GM15510 (cell line): ENCODE data around the gene SCN11A.

ENCODE experiments used
- POLR2A ChIP-seq: IDR thresholded peaks from 3 replicates; pipeline ENCODE4 v1.6.1; 2011; ENCODE audit warnings: borderline replicate concordance; ENCODE audit not compliant: insufficient read length; ENCODE audit errors: extremely low read depth

Gene SCN11A

GRCh38 chr3:39086144-39086543 is 34.4 kb upstream of the SCN11A start:
- TF ChIP-seq POLR2A, result no peak

- TF ChIP-seq POLR2A, result no peak
Observed at GRCh38 chr3:39082666-39083313, 31.0 kb upstream of the SCN11A start.

DNA sequence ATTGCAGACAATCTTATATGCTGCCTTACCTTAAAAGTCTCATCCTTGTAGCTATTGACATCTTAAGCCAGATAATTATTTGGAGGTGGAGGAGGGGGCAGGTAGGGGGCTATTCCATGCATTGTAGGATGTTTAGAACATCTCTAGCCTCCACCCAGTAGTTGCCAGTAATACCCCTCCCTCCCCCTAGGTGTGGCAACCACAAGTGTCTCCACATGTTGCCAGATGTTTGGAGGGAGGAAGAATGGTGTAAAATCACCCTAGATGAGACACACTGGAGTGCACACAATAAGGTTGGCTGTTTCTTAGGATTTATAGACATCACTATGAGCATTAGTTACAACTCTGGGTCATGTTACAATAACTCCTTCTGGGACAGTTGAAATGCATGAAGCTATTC is 28.3 kb upstream of the SCN11A start:
- TF ChIP-seq POLR2A, result no peak

GRCh38 chr3:39079530-39079929 is 27.8 kb upstream of the SCN11A start:
- TF ChIP-seq POLR2A, result no peak

- TF ChIP-seq POLR2A, result no peak
Observed at GRCh38 chr3:39075910-39076309, 24.2 kb upstream of the SCN11A start.

DNA sequence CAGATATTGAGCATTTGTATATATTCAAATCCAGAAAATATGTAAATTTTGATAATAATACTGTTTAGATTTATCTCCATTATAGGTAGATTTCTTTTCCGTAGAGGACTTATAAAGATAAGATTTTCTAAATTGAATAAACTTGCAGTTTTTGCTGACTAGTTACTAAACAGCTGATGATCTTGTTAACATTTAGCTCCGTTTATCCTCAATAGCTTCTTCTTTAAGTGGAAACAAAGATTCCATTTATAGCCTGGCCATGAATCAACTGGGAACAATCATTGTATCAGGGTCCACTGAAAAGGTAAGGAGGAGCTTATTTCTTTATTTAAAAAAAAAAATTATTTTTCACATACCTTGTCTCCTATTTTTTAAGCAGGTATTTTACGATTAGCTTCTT is 16.8 kb upstream of the SCN11A start:
- TF ChIP-seq POLR2A, result no peak

- TF ChIP-seq POLR2A, result no peak
Observed at GRCh38 chr3:39067286-39067685, 15.5 kb upstream of the SCN11A start.

- no peak for TF ChIP-seq POLR2A
Observed at GRCh38 chr3:39065197-39065596, 13.5 kb upstream of the SCN11A start.

- no peak for TF ChIP-seq POLR2A
Observed at GRCh38 chr3:39064646-39065045, 12.9 kb upstream of the SCN11A start.

GRCh38 chr3:39063143-39063542 is 11.4 kb upstream of the SCN11A start:
- TF ChIP-seq POLR2A, result no peak

GRCh38 chr3:39062180-39062579 is 10.4 kb upstream of the SCN11A start:
- TF ChIP-seq POLR2A, result no peak

GRCh38 chr3:39056151-39056550 is 4.4 kb upstream of the SCN11A start:
- TF ChIP-seq POLR2A, result no peak

- no peak for TF ChIP-seq POLR2A
Observed at GRCh38 chr3:39053696-39054095, 2.0 kb upstream of the SCN11A start.

- no peak for TF ChIP-seq POLR2A
Observed at GRCh38 chr3:39052583-39052982, 839 bp upstream of the SCN11A start.

DNA sequence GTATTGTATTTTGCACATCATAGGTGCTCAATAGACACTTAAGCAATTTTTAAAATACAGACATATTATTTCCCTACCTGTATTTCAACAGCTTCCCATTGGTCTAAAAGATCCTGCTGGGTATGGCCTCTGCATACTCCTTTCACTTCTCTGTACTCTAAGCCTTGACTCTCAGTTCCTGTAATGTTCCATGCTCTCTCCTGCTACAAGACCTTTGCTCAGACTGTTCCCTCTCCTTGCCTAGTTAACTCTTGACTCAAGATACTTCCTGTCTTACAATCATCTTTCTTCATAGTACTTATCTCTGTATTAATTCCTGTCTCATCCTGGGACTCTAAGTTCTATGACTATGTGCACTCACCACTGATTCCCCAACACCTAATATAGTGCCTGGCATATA is 1.7 kb downstream of the SCN11A start:
- TF ChIP-seq POLR2A, result no peak

DNA sequence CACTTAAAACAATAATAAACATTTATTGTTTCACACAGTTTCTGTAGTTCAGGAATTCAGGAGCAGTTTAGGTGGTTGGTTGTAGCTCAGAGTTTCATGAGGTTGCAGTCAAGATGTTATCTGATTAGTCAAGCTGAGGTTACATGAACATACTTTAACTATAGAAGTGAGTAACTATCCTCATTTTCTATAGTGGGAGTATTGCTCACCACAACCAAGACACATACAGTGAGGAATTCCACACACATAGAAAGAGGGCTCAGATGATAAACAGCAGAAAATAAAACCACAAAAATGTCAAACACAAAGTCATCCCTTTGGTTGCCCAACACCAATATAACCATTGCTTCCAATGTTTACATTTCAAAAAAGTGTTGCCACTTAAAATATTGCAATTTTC is 13.6 kb downstream of the SCN11A start:
- TF ChIP-seq POLR2A, result no peak

DNA sequence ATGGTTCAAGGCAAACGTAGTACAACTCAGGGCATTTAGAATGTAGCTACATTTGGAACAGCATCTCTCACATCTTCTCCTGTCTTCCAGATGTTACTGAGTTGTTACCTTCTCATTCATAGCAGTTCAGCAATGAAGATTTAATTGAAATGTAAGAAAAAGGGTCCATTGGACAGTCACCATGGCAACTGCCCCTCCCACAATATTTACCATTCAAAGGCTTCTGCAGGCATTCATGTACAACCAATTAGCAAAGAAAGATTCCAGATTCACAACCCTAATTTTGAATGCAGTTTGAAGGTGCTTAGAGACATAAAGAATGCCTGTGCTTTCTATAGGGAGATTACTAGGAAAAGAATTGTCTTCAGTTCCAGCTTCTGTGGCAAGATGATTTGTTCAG is 22.2 kb downstream of the SCN11A start:
- TF ChIP-seq POLR2A, result no peak
